GM19463 (cell line): ENCODE results near the gene SPRYD7.
"Not testable (repeated sequence)": the region's sequence is repeated elsewhere in the genome, so short reads cannot be mapped to it uniquely, and the experiment has no call there.

Experiments
- ATAC-seq: cut with Tn5 transposase; IDR thresholded peaks from one replicate; pipeline ENCODE4 v1.9.1; 2021; ENCODE audit warnings: mild to moderate bottlenecking, moderate library complexity; ENCODE audit not compliant: unreplicated experiment

Gene SPRYD7

DNA sequence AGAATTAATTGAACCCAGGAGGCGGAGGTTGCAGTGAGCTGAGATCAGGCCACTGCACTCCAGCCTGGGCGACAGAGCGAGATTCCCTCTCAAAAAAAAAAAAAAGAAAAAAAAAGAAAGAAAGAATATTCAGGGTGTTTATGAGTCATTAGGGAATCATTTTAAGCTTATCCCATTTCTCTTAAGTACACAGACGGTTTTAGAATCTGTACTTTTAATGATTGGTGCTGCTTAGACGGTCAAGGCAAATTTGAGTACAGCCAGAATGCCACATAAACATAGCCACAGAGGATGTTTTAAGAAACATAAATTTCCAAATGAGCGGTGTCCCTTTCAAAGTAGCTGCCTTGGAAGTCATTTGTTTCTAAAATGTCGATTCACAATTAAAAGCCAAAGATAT, 2.6 kb downstream of the SPRYD7 start:
- no peak for ATAC-seq

DNA sequence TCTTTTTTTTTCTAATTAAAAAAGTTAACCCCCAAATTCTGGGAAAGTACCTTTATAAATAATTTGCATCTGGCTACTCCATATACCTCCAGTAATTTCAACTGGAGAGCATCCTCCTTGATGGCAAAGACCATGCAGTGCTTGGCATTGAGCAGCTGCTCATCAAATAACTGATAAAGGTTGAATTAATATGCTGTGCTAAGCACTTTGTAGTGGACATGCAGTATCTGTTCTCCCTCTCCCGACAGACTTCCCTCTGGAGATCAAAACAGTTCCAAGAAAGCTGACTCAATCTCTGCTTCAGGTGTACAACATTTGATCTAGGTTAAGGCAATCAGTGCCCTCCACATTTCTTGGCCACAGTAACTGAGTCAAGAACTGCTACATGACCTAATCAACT, 3.3 kb downstream of the SPRYD7 start:
- ATAC-seq = no peak

DNA sequence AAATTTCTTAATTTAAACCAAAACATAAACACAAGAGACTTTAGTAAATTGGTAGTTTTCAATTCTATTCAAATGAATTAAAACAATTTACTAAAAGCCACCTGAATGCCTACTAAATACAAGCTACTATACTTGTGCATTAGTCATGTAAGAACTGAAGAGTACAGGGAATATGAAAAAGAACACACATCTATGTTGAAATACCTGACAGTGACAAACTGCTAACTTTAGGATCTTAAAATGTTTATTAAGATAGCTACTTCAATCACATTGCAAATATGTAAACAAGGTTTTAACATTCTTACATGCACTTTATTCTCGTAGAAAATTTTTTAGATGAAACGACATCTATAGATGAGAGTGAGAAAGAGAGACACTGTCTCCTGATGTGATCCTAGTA, 4.1 kb downstream of the SPRYD7 start:
- no peak for ATAC-seq

DNA sequence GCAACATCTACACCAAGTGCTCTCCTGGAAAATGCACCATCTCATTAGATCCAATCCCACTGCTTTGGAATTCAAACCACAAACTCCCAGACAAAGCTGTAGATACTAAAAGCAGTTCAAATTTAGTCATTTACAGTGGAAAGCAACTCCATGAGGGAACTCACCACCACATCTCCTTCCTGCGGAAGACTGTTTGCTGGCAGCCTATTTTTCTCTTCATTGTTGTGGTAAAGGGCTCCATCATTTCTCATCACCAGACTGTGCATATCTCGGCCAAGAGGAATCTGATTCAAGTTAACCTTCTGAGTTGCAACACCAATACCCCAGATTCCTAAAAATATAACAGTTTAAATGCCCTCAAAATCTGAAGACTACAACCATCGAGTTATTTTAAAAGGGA, 8.4 kb downstream of the SPRYD7 start:
- ATAC-seq = no peak

DNA sequence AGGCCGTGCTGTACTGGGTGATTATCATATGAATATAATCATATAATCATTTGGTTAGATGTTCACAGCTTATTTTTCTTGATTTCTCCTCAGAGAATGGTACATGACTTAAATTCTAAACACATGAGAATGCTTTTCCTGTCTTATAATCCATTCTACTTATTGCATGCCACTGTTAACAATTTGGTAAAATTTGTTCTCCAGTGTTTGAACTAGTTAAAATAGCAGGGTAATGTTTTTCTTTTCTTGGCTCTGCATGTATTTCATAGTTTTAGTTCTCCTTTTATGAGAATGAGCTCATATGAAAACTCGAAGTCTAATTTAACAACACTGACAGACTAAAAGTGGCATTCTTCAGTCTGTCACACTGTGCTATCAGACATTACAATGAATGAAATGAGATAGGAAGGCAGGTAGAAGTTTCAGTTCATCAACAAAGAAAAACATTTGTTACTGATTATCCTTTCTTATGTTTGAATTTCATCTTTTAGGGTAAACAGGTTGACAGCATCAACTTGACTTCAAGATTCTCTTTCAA, 10.2 kb downstream of the SPRYD7 start:
- ATAC-seq = no peak

DNA sequence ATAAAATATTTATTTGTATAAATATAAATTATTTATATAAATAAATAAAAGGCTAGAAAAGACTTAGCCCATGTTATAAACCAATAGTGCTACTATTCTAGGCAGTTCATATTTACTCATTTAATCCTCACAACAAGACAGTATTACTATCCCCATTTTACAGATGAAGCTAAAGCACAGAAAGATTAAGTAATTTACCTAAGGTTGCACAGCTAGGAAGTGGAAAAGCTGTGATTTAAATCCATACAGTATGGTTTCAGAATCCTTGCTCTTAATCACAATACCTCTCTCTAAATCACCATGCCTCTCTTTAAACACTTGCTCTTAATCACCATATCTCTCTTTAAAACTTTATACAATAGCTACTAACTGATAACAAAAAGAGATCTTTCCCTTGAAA, 13.8 kb downstream of the SPRYD7 start:
- no peak for ATAC-seq

DNA sequence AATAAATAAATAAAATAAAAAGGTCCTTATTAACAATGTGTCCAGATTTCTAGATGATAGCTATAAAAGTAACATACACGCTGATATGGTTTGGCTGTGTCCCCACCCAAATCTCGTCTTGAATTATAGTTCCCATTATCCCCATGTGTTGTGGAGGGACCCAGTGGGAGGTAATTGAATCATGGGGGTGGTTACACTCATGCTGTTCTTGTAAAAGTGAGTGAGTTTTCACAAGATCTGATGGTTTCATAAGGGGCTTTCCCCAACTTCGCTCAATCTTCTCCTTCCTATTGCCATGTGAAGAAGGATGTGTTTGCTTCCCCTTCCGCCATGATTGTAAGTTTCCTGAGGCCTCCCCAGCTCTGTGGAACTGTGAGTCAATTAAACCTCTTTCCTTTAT, 15.2 kb downstream of the SPRYD7 start:
- not testable (repeated sequence) for ATAC-seq

DNA sequence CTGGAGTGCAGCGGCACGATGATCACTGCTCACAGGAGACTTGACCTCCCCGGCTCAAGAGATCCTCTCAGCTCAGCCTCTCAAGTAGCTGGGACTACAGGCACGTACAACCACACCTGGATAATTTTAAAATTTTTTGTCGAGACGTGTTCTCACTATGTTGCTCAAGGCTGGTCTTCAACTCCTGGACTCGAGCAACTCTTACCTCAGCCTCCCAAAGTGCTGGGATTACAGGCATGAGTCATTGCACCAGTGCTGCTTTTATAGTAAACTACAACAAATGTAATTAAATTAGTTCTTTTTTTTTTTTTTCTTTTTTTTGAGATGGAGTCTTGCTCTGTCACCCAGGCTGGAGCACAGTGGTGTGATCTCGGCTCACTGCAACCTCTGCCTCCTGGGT, 18.0 kb downstream of the SPRYD7 start:
- not testable (repeated sequence) for ATAC-seq

DNA sequence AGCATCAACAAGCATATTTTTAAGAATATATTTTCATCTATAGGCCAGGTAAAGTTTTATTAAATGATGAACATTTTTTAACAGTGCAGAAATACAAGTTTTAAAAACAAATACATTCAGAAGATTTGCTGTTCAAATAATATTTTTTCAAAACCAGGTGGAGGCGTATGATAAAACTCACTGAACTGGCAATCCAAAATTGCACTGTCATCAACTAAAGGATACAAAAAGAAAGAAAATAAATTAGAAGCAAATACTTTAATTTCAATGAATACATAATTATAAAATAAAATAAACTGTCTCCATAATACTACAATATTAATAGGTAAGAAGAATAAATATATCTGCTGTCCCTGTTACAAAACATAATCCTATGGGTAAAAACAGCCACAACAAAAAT, 21.2 kb downstream of the SPRYD7 start:
- ATAC-seq = no peak

DNA sequence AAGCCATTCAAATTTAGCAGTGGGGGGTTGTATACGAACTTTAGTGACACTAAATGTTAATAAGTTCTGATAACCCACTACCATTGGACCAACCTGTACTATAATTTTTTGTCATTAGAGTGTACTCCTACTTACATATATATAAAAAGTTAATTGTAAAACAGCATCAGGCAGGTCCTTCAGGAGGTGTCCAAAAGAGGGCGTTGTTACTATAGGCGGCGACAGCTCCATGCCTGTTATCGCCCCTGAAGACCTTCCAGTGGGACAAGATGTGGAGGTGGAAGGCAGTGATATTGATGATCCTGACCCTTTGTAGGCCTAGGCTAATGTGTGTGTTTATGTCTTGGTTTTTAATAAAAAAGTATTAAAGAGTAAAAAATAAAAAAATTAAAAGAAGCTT, 27.5 kb downstream of the SPRYD7 start:
- no peak for ATAC-seq

DNA sequence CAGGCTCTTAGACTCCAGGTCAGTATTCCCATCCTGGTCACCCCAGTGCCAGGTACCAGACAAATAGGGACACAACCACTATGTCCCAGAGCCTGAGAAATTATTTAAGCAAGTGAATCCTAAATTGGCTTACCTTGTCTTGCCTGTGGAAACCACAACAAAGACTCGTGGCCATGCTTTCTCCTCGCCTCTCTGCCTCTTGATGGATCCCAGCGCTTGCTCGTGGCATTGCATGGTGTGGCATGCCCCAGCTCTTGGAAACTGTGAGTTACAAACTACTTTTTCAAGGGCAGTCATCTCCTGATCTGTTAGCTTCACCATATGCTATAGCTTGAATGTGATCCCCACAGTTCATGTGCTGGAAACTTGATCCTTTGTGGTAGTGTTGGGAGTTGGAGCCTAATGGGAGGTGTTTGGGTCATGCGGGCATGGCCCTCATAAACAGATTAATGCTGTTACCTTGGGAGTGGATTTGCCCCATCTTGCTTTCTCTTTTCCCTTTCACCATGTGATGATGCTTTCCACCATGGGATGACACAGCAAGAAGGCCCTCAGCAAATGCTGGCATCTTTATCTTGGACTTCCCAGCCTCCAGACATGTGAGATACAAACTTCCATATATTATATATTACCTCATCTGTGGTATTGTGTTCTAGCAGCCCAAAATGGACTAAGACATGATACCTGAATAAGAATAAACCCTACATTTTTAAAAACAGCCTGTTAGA, 31.2 kb downstream of the SPRYD7 start:
- ATAC-seq = no peak

DNA sequence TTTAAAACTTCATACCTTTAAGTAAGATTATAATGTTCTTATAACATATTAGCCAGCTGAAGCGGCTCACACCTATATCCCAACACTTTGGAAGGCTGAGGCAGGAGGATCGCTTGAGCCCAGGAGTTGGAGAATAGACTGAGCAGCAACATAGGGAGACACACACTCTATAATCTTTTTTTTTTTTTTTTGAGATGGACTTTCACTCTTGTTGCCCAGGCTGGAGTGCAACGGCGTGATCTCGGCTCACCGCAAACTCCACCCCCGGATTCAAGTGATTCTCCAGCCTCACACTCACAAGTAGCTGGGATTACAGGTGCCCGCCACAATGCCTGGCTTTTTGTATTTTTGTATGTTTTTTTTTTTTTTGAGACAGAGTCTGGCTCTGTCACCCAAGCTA, 37.3 kb downstream of the SPRYD7 start:
- no peak for ATAC-seq

DNA sequence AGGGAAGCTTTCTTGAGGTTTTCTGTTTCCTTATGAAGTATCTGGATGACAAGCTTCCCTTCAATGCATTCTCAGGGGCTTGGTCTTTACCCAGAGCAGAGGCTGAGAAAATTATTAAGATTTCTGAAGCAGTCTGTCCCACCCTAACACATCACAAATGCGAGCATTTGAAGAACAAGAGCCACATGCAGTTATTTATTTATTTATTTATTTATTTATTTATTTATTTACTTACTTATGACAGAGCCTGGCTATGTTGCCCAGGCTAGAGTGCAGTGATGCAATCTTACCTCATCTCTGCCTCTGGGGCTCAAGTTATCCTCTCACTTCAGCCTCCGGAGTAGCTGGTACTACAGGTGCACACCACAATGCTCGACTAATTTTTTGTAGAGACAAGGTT, 38.4 kb downstream of the SPRYD7 start:
- no peak for ATAC-seq

DNA sequence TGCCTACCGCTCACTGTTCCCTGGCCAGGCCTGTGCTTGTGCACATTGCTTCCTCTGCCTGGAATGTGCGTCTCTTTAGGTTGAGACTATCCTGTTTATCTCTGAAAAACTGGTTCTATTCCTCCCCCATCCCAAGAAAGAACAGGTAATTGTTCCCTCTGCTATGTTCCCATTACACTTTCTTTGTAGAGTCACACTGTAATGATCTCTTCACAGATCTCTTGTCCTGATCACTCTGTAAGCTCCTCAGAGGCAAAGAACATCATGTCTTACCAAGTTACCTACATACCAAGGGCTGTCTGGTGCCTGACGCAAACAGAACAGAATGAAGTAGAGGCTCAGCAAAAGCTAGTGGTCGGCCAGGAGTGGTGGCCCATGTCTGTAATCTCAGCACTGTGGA, 40.3 kb downstream of the SPRYD7 start:
- no peak for ATAC-seq

DNA sequence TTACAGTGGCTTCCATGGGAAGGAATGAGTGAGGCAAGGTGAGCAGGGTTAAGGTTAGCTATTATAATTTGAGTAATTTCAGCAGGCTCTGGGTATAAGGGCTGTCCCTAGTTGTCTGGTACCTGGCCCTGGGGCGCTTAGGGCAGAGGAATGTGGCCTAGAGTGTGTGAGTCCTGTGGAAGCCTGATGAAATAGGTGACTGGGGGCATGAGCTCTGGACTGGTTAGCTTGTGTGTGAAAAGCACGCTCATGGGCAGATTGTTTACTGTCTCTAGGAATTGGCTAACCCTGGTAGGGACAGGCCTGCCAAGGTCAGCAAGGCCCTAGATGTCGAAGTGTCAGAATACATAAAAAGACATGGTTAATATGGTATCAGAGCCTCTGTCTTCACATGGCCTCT, 42.5 kb downstream of the SPRYD7 start:
- no peak for ATAC-seq

DNA sequence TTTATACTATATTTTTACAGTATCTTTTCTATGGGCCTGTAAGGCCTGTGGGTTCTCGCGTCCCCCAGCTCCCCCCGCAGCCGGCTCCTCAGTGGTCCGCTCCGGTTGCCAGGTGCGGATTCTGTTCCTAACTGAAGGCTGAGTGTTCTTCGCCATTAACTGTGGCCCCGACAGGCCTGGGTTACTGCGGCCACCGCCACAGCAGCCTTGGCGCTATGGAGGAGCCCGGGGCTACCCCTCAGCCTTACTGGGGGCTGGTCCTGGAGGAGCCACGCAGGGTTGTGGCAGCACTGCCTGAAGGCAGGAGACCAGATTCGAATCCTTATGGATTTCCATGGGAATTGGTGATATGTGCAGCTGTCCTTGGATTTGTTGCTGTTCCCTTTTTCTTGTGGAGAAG, 45.8 kb downstream of the SPRYD7 start:
- no peak for ATAC-seq

DNA sequence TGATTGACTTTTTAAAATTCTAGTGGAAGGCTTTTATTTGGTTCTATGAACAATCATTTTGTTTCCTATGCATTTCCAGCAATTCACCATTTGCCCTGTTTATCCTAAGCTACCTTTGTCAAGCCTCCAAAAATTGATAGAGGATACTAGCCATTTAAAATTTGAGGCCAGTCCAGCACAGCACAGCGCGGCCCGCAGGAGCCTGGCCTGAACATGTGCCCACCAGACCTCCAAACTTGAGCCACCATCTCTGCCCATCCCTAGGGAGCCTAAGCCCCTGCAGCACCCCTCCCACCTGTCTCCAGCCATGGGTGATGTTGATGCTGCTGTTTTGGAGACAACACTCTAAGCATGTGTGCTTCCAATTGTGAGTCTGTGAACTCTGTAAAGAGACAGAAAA, 57.5 kb downstream of the SPRYD7 start:
- no peak for ATAC-seq

DNA sequence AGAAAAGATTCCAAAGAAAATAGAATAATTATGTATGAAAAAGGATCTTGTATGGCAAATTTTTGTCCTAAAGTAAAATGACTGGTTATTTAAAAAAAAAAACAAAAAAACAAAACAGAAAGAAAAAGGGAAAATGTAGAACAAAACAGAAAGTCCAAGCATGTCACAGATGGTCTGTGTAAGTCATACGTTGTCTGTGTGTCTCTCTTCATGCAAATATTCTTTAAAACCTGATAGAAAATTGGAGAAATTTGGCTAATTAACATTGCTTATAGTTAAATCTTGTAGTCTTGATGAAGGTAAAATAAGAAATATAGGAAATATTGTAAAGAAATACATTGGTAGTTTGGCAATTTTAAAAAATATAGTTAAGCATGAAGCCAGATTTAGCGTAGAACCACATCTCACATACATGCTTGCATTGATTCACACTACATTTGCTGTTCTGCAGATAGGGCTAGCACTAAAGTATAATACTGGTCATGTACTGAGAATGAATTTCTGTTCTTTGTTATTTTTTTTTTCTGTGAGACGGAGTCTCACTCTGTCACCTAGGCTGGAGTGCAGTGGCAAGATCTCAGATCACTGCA, 58.4 kb downstream of the SPRYD7 start:
- no peak for ATAC-seq

DNA sequence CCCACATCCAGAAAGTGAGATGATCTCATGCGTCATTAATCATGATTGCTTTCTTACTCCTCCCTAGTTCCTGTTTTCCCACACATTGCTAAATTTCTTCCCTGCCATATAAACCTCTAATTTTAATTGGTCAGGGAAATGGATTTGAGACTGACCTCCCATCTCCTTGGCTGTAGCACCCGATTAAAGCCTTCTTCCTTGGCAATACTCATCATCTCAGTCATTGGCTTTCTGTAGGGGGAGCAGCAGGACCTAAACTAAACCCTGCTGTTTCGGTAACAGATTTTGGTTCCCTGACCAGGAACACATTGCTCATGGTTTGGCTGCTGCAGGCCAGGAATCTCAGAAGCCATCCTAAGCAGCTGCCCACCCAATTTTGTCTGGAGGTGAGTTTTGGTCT, 61.7 kb downstream of the SPRYD7 start:
- no peak for ATAC-seq

DNA sequence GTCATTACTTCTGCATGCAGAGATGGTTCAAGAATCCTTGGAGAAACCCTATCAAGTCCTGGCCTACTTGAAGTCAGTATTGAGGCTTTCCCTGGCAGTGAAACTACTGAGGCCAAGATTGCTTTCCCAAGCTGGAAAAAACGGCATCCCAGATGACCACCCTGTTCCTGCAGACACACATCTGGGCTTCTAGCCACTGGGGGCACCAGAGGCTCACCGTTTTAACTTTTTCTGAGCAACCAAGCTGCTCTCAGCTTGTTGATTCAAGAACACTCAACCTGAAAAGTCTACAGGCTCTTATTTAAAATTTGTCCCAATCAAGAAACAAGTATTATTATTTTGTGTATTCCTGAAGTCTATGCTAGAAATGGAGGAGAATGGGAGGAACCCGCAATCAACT, 66.6 kb downstream of the SPRYD7 start:
- no peak for ATAC-seq

DNA sequence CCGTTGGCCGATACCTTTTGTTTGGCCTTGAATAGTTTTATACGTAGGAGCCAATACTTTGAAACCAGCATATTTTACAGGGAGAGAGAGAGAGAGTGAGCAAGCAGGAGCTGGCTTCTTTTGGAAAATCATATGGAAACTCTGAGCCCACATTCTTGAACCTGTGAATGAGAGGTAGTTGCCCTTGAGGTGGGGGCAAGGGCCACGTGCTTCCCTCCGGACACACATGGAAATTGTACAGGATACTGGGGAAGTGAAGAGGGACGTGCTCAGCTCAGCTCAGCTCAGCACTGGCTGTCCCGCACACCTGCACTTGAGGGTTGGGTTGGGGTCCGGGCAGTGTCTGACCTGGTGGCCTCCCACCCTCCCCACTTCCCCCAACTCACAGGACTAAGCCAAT, 68.3 kb downstream of the SPRYD7 start:
- no peak for ATAC-seq

DNA sequence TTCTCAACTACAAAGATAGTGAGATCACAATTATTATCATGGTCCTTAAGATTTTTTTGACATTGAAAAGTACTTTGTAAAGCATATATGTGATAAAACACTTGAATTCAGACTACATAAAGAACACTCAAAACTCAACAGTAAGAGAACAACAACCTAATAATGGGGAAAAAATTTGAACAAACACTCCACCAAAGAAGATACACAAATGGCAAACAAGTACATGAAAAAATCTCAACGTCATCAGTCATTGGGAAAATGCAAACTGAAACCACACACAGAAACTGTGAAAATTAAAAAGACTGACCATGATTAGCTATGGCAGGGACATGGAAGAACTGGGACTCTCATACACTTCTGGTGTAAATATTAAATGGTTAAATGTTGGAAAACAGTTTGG, 70.9 kb downstream of the SPRYD7 start:
- no peak for ATAC-seq

DNA sequence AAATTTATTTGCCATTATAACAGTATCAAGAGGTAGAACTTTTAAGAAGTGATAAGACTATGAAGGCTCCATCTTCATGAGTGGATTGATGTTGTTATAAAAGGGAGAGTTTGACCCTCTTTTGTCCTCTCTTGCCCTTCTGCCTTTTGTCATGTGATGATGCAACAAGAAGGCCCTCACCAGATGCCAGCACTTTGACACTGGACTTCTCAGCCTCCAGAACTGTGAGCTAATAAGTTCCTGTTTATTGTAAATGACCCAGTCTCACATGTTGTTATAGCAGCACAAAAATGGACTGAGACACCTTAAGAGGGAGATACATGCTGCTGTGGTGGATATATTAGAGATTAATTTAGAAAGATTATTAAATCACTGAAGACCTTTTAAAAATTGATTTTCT, 71.6 kb downstream of the SPRYD7 start:
- no peak for ATAC-seq
